HepG2 (cell line): ENCODE data around the gene ZBTB32. TPM values are rescaled to one million over a fixed set of nuclear protein-coding genes. Genes with fewer than 3 reads are reported as not detected.

Source experiments
- CBX1 ChIP-seq: IDR thresholded peaks from one replicate; pipeline ENCODE4 v1.6.1; 2016; ENCODE audit warnings: antibody characterized with exemption, low read depth
- DMAP1 ChIP-seq: IDR thresholded peaks from 2 replicates; pipeline ENCODE4 v1.6.1; 2016
- FOXC1 ChIP-seq: sonication (generic); formaldehyde crosslinking; IDR thresholded peaks from 2 replicates; pipeline ENCODE4 v1.8.0; 2022; ENCODE audit warnings: mild to moderate bottlenecking, missing genetic modification reagents, borderline replicate concordance
- GPN1 ChIP-seq: sonication (generic); formaldehyde crosslinking; IDR thresholded peaks from 2 replicates; pipeline ENCODE4 v1.5.1; 2020; ENCODE audit warnings: missing genetic modification reagents, borderline replicate concordance
- GTF2F1 ChIP-seq: fragments of 150-350 bp; IDR thresholded peaks from 2 replicates; pipeline ENCODE4 v1.6.1; 2014; ENCODE audit warnings: low read length
- IKZF1 ChIP-seq: fragments of 450-650 bp; IDR thresholded peaks from 2 replicates; pipeline ENCODE4 v1.7.1; 2016
- KDM2A ChIP-seq: sonication (generic); formaldehyde crosslinking; IDR thresholded peaks from 2 replicates; pipeline ENCODE4 v1.4.0; 2020; ENCODE audit warnings: low read depth, missing genetic modification reagents, borderline replicate concordance
- MIER2 ChIP-seq: IDR thresholded peaks from 2 replicates; pipeline ENCODE4 v1.6.1; 2016; ENCODE audit warnings: missing biosample characterization, missing genetic modification reagents
- NCOA1 ChIP-seq: sonication (generic); formaldehyde crosslinking; IDR thresholded peaks from 2 replicates; pipeline ENCODE4 v1.9.0; 2021; ENCODE audit warnings: missing genetic modification reagents
- NFE2L1 ChIP-seq: sonication (generic); formaldehyde crosslinking; IDR thresholded peaks from 2 replicates; pipeline ENCODE4 v1.4.0; 2020; ENCODE audit warnings: missing genetic modification reagents, mild to moderate bottlenecking, borderline replicate concordance
- NR2C2 ChIP-seq: sonication (generic); formaldehyde crosslinking; IDR thresholded peaks from 2 replicates; pipeline ENCODE4 v1.4.0; 2020; ENCODE audit warnings: missing genetic modification reagents, mild to moderate bottlenecking, moderate library complexity, borderline replicate concordance
- REXO4 ChIP-seq: sonication (generic); formaldehyde crosslinking; IDR thresholded peaks from 2 replicates; pipeline ENCODE4 v1.8.0; 2022; ENCODE audit warnings: missing genetic modification reagents, mild to moderate bottlenecking, borderline replicate concordance
- SIN3A ChIP-seq: IDR thresholded peaks from 2 replicates; pipeline ENCODE4 v1.6.1; 2011; ENCODE audit warnings: low read depth, mild to moderate bottlenecking, control low read depth, low read length, borderline replicate concordance
- SMC3 ChIP-seq: IDR thresholded peaks from 2 replicates; pipeline ENCODE4 v1.6.1; 2011; ENCODE audit warnings: low read length, improper control_type of control experiment
- TP53 ChIP-seq: sonication (generic); formaldehyde crosslinking; conservative IDR thresholded peaks from 2 replicates; pipeline ENCODE4 v1.4.0; 2020; ENCODE audit warnings: missing genetic modification reagents
- ZC3H4 ChIP-seq: sonication (generic); formaldehyde crosslinking; IDR thresholded peaks from 2 replicates; pipeline ENCODE4 v1.4.0; 2020; ENCODE audit warnings: missing genetic modification reagents, borderline replicate concordance
- ZNF17 ChIP-seq: sonication (generic); formaldehyde crosslinking; IDR thresholded peaks from 2 replicates; pipeline ENCODE4 v1.5.0; 2020; ENCODE audit warnings: mild to moderate bottlenecking, missing genetic modification reagents
- ZNF367 ChIP-seq: sonication (generic); formaldehyde crosslinking; IDR thresholded peaks from 2 replicates; pipeline ENCODE4 v1.4.0; 2020; ENCODE audit warnings: missing genetic modification reagents, borderline replicate concordance
- ZNF605 ChIP-seq: sonication (generic); formaldehyde crosslinking; IDR thresholded peaks from 2 replicates; pipeline ENCODE4 v1.8.0; 2022; ENCODE audit warnings: mild to moderate bottlenecking, missing genetic modification reagents
- ZNF737 ChIP-seq: sonication (generic); formaldehyde crosslinking; IDR thresholded peaks from 2 replicates; pipeline ENCODE4 v1.5.0; 2020; ENCODE audit warnings: missing genetic modification reagents, mild to moderate bottlenecking, borderline replicate concordance
- ZNF772 ChIP-seq: sonication (generic); formaldehyde crosslinking; IDR thresholded peaks from 2 replicates; pipeline ENCODE4 v1.5.0; 2020; ENCODE audit warnings: mild to moderate bottlenecking, missing genetic modification reagents
- polyA plus RNA-seq, 8 experiments: library from polyadenylated mRNA; depleted of rRNA in 3 of 8; stranded (reverse) in 7 of 8; unstranded in 1 of 8; fragments of >200 nt; fragmentation: Illumina TruSeq in 4 of 8; extraction: Trizol in 4 of 8; gene quantifications; 2 replicates each; pipeline versions ENCODE4 v1.2.1 to v1.2.3, GENCODE V29; 2011 to 2016; ENCODE audit warnings: low read depth in 4 of 8, missing spikeins in 1 of 8, mixed read lengths in 1 of 8; ENCODE audit not compliant: insufficient read depth in 1 of 8
- total RNA-seq, 5 experiments: library from RNA; depleted of rRNA; stranded (reverse); fragments of >200 nt; fragmentation: Illumina TruSeq; extraction: Trizol; gene quantifications; 2 replicates each; pipeline ENCODE4 v1.2.3, GENCODE V29; 2016; ENCODE audit warnings: low read depth in 1 of 5
- TF ChIP-seq, protein P1 (sequence below): sonication (generic); formaldehyde crosslinking; IDR thresholded peaks from 2 replicates; pipeline ENCODE4 v1.5.0; 2020; ENCODE audit warnings: mild to moderate bottlenecking, missing genetic modification reagents, borderline replicate concordance
- TF ChIP-seq, protein P2 (sequence below): IDR thresholded peaks from 2 replicates; pipeline ENCODE4 v1.6.1; 2018; ENCODE audit warnings: missing genetic modification reagents, mild to moderate bottlenecking, missing compliant biosample characterization

ZBTB32 gene
- total and polyA plus RNA-seq, 2 of the 13 experiments (the other 11 are each of a cell fraction or from before 2014, with no cell fraction given), result not detected

DNA sequence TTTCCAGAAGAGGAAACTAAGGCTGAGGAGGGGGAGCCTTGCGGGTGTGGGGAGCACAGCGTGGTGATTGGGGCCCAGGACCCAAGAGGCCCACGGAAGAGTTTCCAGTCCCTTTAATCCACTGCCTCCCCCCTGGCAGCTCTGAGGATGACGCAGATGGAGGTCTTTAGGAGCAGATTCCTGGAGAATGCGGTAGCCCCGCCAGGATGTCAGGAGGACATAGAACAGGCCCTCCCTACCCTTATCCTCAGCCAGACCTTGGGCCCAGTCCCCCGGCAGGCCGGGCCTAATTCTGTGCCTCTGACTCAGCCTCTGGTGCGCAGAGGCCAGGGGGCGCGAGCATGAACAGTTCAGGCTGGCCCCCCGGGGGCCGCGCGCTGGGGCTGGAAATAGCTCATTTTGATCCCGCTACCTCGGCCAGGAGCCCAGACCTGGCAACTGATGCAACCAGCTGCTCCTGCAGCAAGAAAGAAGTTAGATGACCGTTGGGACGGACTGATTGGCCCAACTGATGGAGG, 52.9 kb downstream of the ZBTB32 start (continued):
- TF ChIP-seq ZNF17 (CRISPR knock-in tag) (no peak), REXO4 (CRISPR knock-in tag) (no peak), ZNF772 (CRISPR knock-in tag) (no peak), NCOA1 (CRISPR knock-in tag) (0 out of 2 replicates have a peak, but pooled peaks have one; percentile 9), NFE2L1 (peak; percentile 20; the same call in 1 of the 2 replicates), SMC3 (no peak), CBX1 (no peak), GTF2F1 (no peak), DMAP1 (CRISPR knock-in tag) (0 out of 2 replicates have a peak, but pooled peaks have one; percentile 11), FOXC1 (CRISPR knock-in tag) (peak; percentile 77), GPN1 (CRISPR knock-in tag) (no peak), ZC3H4 (no peak), IKZF1 (no peak), ZNF737 (CRISPR knock-in tag) (no peak), NR2C2 (CRISPR knock-in tag) (no peak), MIER2 (CRISPR knock-in tag) (no peak), KDM2A (CRISPR knock-in tag) (peak; percentile 69; the same call in 1 of the 2 replicates), ZNF605 (CRISPR knock-in tag) (no peak), TP53 (CRISPR knock-in tag) (no peak), SIN3A (no peak; the same call in 1 of the 2 replicates), ZNF367 (CRISPR knock-in tag) (no peak)
- TF ChIP-seq, protein P1, sequence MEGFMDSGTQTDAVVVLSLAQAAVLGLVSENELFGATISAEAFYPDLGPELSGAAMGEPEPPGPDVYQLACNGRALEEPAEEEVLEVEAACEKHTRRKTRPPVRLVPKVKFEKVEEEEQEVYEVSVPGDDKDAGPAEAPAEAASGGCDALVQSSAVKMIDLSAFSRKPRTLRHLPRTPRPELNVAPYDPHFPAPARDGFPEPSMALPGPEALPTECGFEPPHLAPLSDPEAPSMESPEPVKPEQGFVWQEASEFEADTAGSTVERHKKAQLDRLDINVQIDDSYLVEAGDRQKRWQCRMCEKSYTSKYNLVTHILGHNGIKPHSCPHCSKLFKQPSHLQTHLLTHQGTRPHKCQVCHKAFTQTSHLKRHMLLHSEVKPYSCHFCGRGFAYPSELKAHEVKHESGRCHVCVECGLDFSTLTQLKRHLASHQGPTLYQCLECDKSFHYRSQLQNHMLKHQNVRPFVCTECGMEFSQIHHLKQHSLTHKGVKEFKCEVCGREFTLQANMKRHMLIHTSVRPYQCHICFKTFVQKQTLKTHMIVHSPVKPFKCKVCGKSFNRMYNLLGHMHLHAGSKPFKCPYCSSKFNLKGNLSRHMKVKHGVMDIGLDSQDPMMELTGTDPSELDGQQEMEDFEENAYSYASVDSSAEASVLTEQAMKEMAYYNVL (CRISPR knock-in tag), result peak; percentile 46; the same call in 1 of the 2 replicates
- TF ChIP-seq, protein P2, sequence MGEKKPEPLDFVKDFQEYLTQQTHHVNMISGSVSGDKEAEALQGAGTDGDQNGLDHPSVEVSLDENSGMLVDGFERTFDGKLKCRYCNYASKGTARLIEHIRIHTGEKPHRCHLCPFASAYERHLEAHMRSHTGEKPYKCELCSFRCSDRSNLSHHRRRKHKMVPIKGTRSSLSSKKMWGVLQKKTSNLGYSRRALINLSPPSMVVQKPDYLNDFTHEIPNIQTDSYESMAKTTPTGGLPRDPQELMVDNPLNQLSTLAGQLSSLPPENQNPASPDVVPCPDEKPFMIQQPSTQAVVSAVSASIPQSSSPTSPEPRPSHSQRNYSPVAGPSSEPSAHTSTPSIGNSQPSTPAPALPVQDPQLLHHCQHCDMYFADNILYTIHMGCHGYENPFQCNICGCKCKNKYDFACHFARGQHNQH (CRISPR knock-in tag), result 0 out of 2 replicates have a peak, but pooled peaks have one; percentile 8
